GM13977 (cell line): ENCODE measurements around the gene VPS18.

Experiments
- DNase-seq: peaks from one replicate; pipeline ENCODE4 v3.0.0; 2012; ENCODE audit warnings: low spot score
- CTCF ChIP-seq: IDR thresholded peaks from 2 replicates; pipeline ENCODE4 v1.5.1; 2012; ENCODE audit warnings: mild to moderate bottlenecking, control low read depth; ENCODE audit not compliant: insufficient read depth; ENCODE audit errors: extremely low read depth, missing control alignments
- in situ Hi-C: fragments of 300-500 bp; cut with MboI; formaldehyde crosslinking; loops from one replicate; pipeline ENCODE4 v1.12.0; 2022; ENCODE audit warnings: low sequenced_read_pairs, low pct_unique_long_range_greater_than_20kb, mixed read lengths, inconsistent platforms; ENCODE audit not compliant: unreplicated experiment

Gene VPS18

GRCh38 chr15:40941068-40941527, 46.8 kb downstream of the VPS18 start:
- no peak for TF ChIP-seq CTCF
- in situ Hi-C loops: no loop called here
- no peak for DNase-seq

GRCh38 chr15:40941528-40942336, 47.5 kb downstream of the VPS18 start:
- in situ Hi-C loops: no loop called here
- peak; percentile 90 for TF ChIP-seq CTCF
- peak; percentile 95 for DNase-seq

- in situ Hi-C loops: no loop called here
- no peak for DNase-seq
- TF ChIP-seq CTCF: no peak
Measured at GRCh38 chr15:40942337-40942854, 48.1 kb downstream of the VPS18 start.

GRCh38 chr15:40942878-40943277, 48.6 kb downstream of the VPS18 start:
- no peak for TF ChIP-seq CTCF
- no peak for DNase-seq
- in situ Hi-C loops: no loop called here

GRCh38 chr15:40943764-40944365, 49.6 kb downstream of the VPS18 start:
- DNase-seq: no peak
- TF ChIP-seq CTCF: no peak
- in situ Hi-C loops: no loop called here

- DNase-seq: no peak
- TF ChIP-seq CTCF: no peak
- in situ Hi-C loops: no loop called here
Measured at GRCh38 chr15:40944510-40945296, 50.5 kb downstream of the VPS18 start.
